Measurements from ENCODE around the gene FAM222B. TPM values are rescaled to one million over a fixed set of nuclear protein-coding genes. Genes with fewer than 3 reads are reported as not detected.
"Not testable (repeated sequence)": the region's sequence is repeated elsewhere in the genome, so short reads cannot be mapped to it uniquely, and the experiment has no call there.

The FAM222B gene
- total and polyA plus RNA-seq, 7 donors, result 5.0 to 16.2 (median 11.9) TPM

DNA sequence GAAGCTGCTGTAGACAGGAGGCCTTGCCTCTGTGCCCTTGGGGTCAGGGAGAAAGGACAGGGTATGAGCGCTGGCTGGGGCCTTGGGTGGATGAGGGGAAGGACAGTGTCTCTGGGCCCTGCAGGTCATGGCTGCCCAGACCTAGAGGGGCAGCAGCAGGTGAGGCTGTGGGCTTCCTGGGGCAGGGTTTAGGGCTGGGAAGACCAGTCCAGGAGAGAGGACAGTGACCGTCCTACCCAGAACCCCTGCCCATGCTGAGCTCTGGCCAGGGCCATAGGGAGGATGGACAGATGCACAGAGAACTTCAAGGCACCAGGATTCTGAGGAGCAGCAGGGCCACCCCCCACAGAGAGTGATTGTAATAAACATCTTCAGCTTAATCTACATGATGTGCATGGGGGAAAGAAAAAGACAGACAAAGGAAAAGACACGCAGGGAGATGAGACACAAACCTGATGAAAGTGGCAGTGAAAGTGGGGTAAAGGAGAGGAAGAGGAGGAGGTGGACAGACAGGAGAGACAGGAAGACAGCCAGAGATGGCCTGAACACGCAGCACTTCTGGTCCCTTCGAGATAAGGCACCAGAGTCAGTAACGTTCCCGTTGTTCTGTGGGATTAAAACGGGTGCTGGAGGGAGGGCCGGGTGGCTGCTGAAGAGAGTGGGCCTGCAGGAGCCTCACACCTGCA lies 37.4 kb upstream of the FAM222B start:
- H3K36me3 ChIP-seq, result peaks cover 31 to 71% (median 54%) of the 10 kb centered on the region in 4 donors
- H3K9me3 ChIP-seq, result no peaks in the 10 kb centered on the region

DNA sequence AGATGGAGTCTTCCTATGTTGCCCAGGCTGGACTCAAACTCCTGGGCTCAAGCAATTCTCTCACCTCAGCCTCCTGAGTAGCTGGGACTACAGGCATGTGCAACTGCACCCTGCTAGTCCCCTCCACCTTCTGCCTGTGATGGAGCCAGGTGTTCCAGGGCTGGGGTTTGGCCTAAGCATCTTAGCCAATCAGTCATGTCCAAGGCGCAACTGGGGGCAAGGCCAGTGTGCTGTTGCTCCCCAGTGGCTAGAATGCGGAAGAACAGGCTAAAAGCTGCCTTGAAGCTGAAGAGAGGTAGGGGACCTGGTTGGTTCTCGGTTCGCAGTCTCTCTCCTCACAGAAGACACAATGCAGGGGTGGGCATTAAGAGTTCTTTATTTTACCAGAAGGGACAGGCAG lies 36.4 kb upstream of the FAM222B start:
- intact Hi-C loops (cut with DNase I), result no loop called here
- no peak for DNase-seq
- Histone ChIP-seq H3K9me3 (no peaks in the 10 kb centered on the region), H3K27ac (no peak overlapping the region), H3K4me3 (no peak overlapping the region), H3K36me3 (peaks cover 31 to 61% (median 48%) of the 10 kb centered on the region in 4 donors), H3K4me1 (no peaks in the 10 kb centered on the region), H3K27me3 (no peaks in the 10 kb centered on the region)
- WGBS, 2 donors, result 51 to 81% methylated on average over 4 of the region's 4 CpGs
- TF ChIP-seq, protein P1, sequence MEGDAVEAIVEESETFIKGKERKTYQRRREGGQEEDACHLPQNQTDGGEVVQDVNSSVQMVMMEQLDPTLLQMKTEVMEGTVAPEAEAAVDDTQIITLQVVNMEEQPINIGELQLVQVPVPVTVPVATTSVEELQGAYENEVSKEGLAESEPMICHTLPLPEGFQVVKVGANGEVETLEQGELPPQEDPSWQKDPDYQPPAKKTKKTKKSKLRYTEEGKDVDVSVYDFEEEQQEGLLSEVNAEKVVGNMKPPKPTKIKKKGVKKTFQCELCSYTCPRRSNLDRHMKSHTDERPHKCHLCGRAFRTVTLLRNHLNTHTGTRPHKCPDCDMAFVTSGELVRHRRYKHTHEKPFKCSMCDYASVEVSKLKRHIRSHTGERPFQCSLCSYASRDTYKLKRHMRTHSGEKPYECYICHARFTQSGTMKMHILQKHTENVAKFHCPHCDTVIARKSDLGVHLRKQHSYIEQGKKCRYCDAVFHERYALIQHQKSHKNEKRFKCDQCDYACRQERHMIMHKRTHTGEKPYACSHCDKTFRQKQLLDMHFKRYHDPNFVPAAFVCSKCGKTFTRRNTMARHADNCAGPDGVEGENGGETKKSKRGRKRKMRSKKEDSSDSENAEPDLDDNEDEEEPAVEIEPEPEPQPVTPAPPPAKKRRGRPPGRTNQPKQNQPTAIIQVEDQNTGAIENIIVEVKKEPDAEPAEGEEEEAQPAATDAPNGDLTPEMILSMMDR (IDR thresholded peaks at IDR 0.05), result peak in 2 of 4 experiments; percentile 20 to 23
- TF ChIP-seq POLR2A (IDR thresholded peaks at IDR 0.05), result no peak

More for the DNA sequence above, 37.4 kb upstream of the FAM222B start:
- Histone ChIP-seq H3K27me3 (no peaks in the 10 kb centered on the region), H3K27ac (no peak overlapping the region), H3K4me3 (no peak overlapping the region), H3K4me1 (no peaks in the 10 kb centered on the region)
- intact Hi-C loops (cut with DNase I), result no loop called here
- WGBS, 2 donors, result 75 to 81% methylated on average over 9 of the region's 9 CpGs
- no peak for DNase-seq
- TF ChIP-seq POLR2AphosphoS5 (IDR thresholded peaks at IDR 0.05), result no peak
- TF ChIP-seq EP300 (IDR thresholded peaks at IDR 0.05), result no peak
- TF ChIP-seq, protein P1 (IDR thresholded peaks at IDR 0.05), result no peak
- no peak for TF ChIP-seq POLR2A (IDR thresholded peaks at IDR 0.05)

DNA sequence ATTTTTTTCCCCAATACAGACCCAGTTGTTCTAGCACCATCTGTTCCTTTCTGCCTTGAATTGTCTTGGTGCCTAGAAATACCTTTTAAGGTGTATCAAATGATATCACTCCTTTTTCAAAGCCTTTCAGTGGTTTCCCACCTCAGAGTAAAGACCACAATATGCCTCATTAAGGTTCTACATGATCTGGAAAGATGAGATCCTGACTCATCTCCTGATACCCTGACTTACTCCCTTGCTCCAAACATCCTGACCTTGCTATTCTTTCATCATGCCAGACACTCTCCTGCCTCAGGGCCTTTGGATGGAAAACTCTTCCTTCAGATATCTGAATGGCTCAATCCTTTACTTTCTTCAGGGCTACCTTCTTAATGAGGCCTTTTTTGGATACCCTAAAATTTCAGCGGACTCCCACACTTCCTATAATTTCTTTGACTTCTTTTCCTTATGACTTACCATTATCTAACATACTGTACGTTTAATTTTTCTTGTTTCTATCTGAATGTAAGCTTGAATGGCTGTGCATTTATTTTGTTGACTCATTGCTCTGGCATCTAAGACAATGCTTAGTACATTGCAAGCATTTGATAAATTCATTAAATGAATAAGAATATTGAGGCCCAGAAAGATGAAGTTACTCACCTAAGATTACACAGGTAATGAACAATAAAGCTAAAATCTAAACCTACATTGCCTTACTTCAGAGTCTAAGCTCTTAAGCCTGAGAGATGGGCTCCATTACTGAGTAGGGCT lies 35.7 kb upstream of the FAM222B start:
- Histone ChIP-seq H3K27me3 (no peaks in the 10 kb centered on the region), H3K9me3 (no peaks in the 10 kb centered on the region), H3K36me3 (peaks cover 31 to 54% (median 44%) of the 10 kb centered on the region in 4 donors), H3K4me3 (no peak overlapping the region), H3K4me1 (no peaks in the 10 kb centered on the region), H3K27ac (no peak overlapping the region)
- no peak for DNase-seq
- 88 to 91% methylated on average over 2 of the region's 2 CpGs for WGBS, 2 donors
- TF ChIP-seq POLR2A (IDR thresholded peaks at IDR 0.05), result no peak
- no peak for TF ChIP-seq POLR2AphosphoS5 (IDR thresholded peaks at IDR 0.05)
- TF ChIP-seq, protein P1 (IDR thresholded peaks at IDR 0.05), result no peak
- TF ChIP-seq EP300 (IDR thresholded peaks at IDR 0.05), result no peak
- intact Hi-C loops (cut with DNase I), result no loop called here

DNA sequence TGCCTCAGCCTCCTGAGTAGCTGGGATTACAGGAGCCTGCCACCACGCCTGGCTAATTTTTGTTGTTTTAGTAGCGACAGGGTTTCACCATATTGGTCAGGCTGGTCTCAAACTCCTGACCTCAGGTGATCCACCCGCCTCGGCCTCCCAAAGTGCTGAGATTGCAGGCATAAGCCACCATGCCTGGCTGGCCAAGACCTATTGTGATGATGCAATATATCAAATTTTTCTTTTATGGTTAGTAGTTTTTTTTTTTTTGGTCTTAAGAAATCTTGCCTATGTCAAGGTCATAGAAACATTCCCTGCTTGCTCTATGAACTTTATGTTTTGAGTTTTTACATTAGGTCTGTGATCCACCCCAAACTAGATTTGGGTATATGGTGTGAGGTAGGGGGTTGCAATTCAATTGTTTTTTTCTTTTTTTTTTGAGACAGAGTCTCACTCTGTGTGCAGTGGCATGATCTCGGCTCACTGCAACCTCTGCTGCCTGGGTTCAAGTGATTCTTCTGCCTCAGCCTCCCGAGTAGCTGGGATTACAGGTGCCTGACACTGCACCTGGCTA lies 34.6 kb upstream of the FAM222B start:
- DNase-seq; H3K27me3 ChIP-seq; H3K4me1 ChIP-seq; H3K4me3 ChIP-seq; intact Hi-C loops (cut with DNase I); H3K9me3 ChIP-seq; H3K27ac ChIP-seq: not testable (repeated sequence)
- peaks cover 22 to 43% (median 34%) of the 10 kb centered on the region in 4 donors for H3K36me3 ChIP-seq
- 94 to 95% methylated on average over 6 of the region's 6 CpGs for WGBS, 2 donors

DNA sequence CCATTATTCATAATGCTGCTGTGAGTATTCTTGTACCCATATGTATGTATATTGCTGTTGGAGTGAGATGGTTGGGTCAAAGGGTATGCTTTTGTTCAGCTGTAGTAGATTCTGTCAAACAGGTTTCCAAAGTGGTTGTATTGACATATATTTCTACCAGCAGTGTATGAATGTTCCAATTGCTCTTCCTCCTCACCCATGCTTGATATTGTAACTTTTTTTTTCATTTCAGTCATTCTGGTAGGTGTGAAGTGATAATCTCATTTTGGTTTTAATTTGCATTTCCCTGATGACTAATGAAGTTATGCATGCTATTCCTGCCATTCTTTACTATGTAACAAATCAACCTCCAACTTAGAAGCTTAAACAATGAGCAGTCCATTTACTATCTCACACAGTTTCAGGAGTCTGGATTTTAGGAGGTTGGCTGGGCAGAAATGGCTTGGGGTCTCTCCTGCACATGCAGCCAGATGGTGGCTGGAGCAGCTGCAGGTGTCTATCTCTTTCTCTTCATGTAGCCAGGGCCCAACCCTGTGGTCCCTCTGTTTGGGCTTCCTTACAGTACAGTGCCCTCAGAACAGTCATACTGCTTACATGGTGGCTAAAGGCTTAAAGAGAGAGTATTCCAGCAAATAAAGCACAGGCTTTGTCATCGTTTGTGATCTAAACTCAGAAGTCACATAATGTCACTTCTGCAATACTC lies 33.4 kb upstream of the FAM222B start:
- TF ChIP-seq, protein P1 (IDR thresholded peaks at IDR 0.05), result no peak
- TF ChIP-seq POLR2A (IDR thresholded peaks at IDR 0.05) (no peak), EP300 (IDR thresholded peaks at IDR 0.05) (no peak), POLR2AphosphoS5 (IDR thresholded peaks at IDR 0.05) (no peak)
- Histone ChIP-seq H3K9me3 (no peaks in the 10 kb centered on the region), H3K27me3 (no peaks in the 10 kb centered on the region), H3K27ac (no peak overlapping the region), H3K36me3 (peaks cover 10 to 31% (median 22%) of the 10 kb centered on the region in 4 donors), H3K4me3 (no peak overlapping the region), H3K4me1 (no peaks in the 10 kb centered on the region)
- no peak for DNase-seq
- intact Hi-C loops (cut with DNase I), result no loop called here
- WGBS, 2 donors, result 39 to 65% methylated on average over 1 of the region's 1 CpG
